RKO (cell line): ENCODE results near the gene ID1.
A peak's percentile ranks its signal among the peaks of the same experiment; 100 is the strongest.
"Not testable (repeated sequence)": the region's sequence is repeated elsewhere in the genome, so short reads cannot be mapped to it uniquely, and the experiment has no call there.

ENCODE experiments used
- DNase-seq: peaks from one replicate; pipeline ENCODE4 v3.0.0-alpha.2; 2016; ENCODE audit warnings: low spot score

ID1 gene

GRCh38 chr20:31602431-31602778, 2.7 kb upstream of the ID1 start:
- no peak for DNase-seq

DNA sequence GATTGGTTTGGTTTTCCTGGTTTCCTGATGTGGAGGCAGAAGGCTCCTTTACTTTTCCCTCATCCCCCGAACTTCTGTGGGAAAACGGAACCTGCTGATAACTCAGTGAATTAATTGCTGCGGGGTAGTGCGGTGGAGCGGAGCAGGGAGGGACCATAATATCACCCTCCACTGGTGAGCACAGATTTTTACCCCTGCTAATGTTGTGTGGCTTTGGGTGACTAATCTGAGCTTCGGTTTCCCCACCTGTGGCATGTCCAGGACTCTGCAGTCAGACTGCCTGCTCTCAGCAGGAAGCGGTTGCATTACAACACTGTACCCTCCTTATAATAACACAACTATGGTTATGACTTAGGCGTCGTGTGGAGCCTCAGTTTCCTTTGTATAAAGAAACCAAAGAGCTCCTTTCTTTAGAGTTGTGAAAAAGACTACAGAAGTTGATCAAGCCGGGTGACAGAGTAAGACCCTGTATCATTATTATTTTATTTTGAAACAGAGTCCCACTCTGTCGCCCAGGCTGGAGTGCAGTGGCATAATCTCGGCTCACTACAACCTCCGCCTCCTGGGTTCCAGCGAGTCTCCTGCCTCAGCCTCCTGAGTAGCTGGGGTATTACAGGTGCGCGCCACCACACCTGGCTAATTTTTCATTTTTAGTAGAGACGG, 2.2 kb upstream of the ID1 start:
- DNase-seq, result no peak

DNA sequence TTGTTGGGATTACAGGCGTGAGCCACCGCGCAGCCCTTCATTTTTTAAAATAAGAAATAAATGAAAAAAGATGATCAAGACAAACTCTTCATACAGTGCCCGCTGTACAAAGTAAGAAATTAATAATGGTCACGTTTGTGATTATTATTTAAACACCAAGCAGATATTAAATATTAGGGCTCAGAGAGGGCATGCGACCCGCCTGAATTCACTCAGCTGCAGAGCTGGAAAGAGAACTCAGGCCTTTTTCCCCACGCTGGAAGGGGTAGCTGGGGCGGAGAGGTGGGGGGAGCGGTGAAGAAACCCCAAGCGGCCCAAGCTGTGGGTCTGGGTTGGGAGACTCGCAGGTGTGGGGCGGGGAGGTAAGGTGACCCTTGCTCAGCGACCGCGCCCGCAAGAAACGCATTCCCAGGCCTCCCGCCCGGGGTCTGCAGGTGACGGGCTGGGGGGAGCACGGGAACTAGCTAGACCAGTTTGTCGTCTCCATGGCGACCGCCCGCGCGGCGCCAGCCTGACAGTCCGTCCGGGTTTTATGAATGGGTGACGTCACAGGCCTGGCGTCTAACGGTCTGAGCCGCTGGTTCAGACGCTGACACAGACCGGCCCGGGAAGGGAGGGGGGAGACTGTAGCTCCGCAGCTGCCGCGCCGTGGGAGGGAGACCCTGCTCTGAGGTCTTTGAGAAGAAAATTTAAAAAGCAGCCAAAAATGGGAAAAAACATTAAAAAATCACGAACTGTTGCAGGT, 1.1 kb upstream of the ID1 start:
- DNase-seq, result peak; percentile 96

GRCh38 chr20:31604567-31605030, 490 bp upstream of the ID1 start:
- no peak for DNase-seq

DNA sequence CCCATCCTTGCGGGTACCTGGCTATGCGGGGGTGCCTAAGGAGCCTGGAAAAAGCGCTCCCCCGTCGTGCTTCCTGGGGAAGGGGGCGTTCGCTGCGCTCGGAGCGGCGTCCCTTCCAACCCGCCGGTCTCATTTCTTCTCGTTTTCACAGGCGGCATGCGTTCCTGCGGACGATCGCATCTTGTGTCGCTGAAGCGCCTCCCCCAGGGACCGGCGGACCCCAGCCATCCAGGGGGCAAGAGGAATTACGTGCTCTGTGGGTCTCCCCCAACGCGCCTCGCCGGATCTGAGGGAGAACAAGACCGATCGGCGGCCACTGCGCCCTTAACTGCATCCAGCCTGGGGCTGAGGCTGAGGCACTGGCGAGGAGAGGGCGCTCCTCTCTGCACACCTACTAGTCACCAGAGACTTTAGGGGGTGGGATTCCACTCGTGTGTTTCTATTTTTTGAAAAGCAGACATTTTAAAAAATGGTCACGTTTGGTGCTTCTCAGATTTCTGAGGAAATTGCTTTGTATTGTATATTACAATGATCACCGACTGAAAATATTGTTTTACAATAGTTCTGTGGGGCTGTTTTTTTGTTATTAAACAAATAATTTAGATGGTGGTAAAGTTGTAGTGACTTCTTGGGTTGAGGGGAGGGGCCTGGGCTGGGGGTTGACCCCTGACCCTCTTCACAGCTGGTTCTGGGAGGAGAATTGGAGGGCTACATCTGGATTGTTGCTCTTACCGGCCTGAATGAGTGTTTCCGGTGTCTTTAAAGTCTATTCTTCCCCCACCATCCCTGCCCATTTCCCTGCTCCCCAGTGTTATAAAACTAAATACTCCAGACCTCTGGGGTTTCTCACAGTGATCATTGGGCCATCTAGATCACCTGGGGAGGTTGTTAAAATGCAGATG, 1.1 kb downstream of the ID1 start:
- peak; percentile 45 for DNase-seq

DNA sequence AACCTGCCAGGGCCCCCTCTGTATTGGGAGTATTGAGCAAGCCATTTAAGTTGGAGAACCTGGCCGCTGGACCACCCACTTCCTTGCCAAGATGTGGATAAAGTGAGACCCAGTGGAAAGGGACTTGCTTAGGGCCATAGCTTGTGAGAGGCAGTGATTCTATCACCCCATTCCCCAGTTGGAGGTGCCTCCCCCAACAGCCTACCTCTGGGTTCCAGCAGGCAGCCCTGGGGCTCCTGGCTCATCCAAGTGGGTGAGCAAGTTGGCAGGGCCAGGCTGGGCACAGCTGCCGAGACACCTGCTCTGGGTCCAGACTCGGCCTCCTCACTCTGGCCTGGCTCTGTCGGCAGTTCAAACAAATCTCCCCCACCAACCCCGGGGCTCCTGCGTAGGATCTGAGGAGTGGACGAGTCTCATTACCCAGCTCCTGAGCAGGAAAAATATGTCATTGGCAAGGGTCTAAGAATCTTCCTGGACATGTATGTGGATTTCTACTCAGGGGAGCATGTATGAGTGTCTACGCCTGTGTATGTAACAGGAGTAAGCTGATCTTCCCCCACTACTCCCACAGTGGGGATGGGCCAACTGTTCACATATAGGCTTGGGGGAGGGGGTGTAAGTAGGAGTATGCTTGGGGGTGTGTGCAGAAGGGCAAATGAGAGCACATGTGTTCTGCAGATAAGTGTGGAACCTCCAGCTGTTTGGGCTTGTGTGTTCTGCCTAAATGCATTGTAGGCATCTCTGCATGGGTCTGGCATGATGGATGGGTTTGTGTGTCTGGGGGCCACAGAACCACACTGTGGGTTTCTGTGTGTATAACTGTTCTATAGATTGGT, 1.9 kb downstream of the ID1 start:
- DNase-seq, result no peak

GRCh38 chr20:31607640-31608250, 2.7 kb downstream of the ID1 start:
- DNase-seq, result no peak

DNA sequence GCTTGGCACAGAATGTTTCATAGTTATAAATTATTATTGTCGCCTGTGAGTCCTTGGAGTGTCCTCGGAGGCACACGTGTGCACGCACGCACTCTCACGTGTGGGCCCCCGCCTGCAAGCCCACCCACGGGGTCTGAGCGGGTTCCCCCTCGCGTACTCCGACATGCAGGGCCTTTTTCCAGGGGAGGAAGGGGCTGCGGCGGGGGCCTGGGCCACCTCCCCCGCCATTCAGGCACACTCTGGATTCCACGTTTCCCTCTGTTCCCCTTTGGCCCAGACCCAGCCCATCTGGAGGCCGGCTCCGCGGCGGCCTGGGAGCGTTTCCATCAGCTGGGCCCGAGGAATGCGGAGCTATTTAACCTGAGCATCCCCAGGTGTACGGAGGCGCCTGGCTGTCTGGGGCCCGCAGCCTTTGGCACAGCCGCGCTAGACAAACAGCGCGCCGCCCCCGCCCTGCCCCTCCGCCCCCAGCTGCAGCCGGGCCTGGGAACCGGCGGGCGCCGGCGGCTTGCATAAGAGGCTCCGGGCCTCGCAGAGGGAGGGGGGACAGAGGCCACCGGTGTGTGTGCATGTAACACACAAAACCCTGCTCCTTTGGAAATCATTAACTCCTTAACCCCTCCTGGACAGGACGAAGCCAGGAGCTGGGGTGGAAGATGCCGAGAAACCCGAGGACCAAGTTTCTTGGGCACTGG, 3.3 kb downstream of the ID1 start:
- no peak for DNase-seq

DNA sequence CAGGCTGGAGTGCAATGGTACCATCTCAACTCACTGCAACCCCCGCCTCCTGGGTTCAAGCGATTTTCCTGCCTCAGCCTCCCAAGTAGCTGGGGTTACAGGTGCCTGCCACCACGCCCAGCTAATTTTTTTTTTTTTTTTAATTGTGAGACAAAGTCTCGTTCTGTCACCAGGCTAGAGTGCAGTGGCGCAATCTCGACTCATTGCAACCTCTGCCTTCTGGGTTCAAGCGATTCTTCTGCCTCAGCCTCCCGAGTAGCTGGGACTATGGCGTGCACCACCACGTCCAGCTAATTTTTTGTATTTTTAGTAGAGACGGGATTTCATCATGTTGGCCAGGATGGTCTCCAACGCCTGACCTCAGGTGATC, 7.2 kb downstream of the ID1 start:
- not testable (repeated sequence) for DNase-seq

GRCh38 chr20:31615416-31615815, 10.3 kb downstream of the ID1 start:
- no peak for DNase-seq

GRCh38 chr20:31617432-31618104, 12.5 kb downstream of the ID1 start:
- no peak for DNase-seq

- no peak for DNase-seq
These were observed 15.2 kb downstream of the ID1 start for GRCh38 chr20:31620246-31620645.

DNA sequence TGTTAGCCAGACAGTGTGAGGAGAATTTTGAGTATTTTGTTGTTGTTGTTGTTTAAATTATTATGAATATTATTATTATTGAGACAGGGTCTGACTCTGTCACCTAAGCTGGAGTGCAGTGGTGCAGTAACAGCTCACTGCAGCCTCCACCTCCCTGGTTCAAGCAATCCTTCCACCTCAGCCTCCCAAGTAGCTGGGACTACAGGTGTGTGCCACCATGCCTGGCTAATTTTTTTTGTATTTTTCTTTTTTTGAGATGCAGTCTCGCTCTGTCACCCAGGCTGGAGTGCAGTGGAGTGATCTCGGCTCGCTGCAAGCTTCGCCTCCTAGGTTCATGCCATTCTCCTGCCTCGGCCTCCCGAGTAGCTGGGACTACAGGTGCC, 18.0 kb downstream of the ID1 start:
- DNase-seq, result not testable (repeated sequence)

DNA sequence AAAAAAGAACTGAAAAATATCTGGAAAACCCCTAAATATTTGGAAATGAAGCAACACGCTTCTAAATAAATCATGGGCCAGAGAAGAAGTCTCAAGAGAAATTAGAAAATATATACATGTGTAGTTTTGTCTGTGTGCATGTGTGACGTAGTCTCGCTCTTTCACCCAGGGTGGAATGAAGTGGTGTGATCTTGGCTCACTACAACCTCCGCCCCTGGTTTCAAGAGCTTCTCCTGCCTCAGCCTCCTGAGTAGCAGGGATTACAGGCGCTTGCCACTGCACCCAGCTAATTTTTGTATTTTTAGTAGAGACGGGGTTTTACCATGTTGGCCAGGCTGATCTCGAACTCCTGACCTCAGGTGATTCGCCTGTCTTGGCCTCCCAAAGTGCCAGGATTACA, 21.4 kb downstream of the ID1 start:
- not testable (repeated sequence) for DNase-seq

DNA sequence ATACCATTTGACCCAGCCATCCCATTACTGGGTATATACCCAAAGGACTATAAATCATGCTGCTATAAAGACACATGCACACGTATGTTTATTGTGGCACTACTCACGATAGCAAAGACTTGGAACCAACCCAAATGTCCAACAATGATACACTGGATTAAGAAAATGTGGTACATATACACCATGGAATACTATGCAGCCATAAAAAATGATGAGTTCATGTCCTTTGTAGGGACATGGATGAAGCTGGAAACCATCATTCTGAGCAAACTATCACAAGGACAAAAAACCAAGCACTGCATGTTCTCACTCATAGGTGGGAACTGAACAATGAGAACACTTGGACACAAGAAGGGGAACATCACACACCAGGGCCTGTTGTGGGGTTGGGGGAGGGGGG, 23.0 kb downstream of the ID1 start:
- not testable (repeated sequence) for DNase-seq

GRCh38 chr20:31630187-31630790, 25.2 kb downstream of the ID1 start:
- no peak for DNase-seq

GRCh38 chr20:31632548-31633338, 27.7 kb downstream of the ID1 start:
- no peak for DNase-seq

- no peak for DNase-seq
These were observed 28.3 kb downstream of the ID1 start for GRCh38 chr20:31633339-31633914.

DNA sequence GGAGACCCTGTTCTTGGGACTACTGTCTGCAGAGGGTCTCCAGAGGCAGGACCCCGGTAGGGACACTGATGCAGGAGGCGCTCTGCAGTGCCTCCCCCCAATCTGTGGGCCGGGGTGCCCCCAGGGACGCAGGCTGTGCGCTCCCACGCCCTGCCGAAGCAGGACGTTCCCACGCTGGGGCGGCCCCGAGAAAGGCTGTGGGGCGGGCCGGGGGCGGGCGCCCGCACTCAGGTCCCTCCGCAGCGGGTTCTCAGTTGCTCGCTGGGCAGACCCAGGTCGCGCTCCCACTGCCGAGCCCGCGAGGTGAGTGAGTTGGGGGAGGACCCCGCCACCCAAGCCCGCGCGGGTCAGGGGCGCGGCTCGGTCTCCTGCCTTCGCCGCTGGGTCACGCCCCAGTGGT, 32.6 kb downstream of the ID1 start, which contains the start of gene COX4I2:
TSS of gene COX4I2 (plus strand) at position 253 of the 400 bp plus-strand sequence. CDS start 1,106 bp downstream, outside the sequence.
- DNase-seq, result no peak
